Activated T-helper 1 cell treated with Interleukin-2 at 50 U/mL for 16 hours (primary cell): ENCODE results near the gene POFUT1.

Experiments
- DNase-seq: peaks from one replicate; pipeline ENCODE4 v3.0.0-alpha.2; 2020; ENCODE audit warnings: low read depth

POFUT1 gene

GRCh38 chr20:32277361-32278198 is 69.9 kb downstream of the POFUT1 start, which contains the start of gene KIF3B:
KIF3B (plus strand) TSS chr20:32277651; CDS start chr20:32309778, 32,127 bp downstream.
- peak; percentile 78 for DNase-seq

DNA sequence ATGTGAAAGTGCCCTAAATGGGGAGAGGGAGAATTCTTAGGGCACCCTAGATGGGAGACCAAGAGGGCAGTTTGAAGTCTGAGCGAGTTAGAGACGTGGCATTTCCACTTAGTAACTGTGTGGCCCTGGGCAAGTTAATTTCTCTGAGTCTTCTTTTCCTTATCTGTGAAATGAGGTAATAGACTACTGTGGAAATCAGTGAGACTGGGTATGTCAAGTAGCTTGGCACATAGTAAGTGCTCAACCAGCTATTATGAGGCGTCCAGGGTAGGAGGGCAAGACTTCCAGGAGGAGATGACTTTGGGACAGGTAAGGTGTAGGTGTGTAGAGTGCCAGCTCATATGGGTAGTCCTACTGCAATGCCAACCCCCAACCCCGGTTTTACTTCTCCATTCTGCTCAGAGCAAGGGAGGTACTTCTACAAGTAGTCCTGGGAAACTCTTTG is 70.5 kb downstream of the POFUT1 start:
- DNase-seq: no peak

- no peak for DNase-seq
These were observed 74.0 kb downstream of the POFUT1 start for GRCh38 chr20:32281711-32282110.

DNA sequence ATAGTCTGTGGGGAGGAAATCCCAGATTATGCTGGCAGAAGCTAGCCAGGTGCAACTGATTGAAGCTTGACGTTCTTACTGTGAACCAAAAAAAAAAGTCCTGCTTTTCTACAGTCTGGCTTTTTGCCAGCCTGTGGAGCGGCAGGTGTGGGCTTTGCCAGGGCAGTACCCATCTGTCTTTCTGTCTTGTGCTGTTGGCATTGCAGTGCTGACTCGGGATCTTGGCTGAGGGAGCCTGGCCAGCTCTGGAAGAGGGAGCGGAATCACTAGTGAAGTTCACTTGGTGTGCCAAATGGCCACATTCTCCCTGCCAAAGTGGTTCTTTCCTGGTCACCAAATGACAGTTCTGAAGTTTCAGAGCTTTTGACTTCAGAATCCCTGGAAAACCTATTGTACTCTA is 74.8 kb downstream of the POFUT1 start:
- no peak for DNase-seq

- DNase-seq: no peak
These were observed 77.5 kb downstream of the POFUT1 start for GRCh38 chr20:32285082-32285620.

- DNase-seq: no peak
These were observed 78.1 kb downstream of the POFUT1 start for GRCh38 chr20:32285621-32286371.

DNA sequence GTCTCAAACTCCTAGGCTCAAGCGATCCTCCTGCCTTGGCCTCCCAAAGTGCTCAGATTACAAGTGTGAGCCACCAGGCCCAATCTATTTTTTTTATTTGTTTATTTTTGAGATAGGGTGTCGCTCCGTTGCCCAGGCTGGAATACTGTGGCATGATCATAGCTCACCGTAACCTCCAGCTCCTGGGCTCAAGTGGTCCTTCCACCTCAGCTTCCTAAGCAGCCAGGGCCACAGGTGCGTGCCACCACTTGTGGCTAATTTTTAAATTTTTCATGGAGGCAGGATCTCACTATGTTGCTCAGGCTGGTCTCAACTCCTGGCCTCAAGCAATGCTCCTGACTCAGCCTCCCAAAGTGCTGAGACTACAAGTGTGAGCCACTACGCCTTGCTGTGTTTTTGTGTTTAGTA is 79.6 kb downstream of the POFUT1 start:
- DNase-seq: no peak
